ENCODE data around the gene ELANE. TPM values are rescaled to one million over a fixed set of nuclear protein-coding genes. Genes with fewer than 3 reads are reported as not detected.
"Not testable (repeated sequence)": the region's sequence is repeated elsewhere in the genome, so short reads cannot be mapped to it uniquely, and the experiment has no call there.

The ELANE gene
- total RNA-seq, 2 experiments from 2014 or later: not detected

- H3K27me3 Mint-ChIP-seq: no peaks in the 10 kb centered on the region
- ChIA-PET CTCF (no interaction called here), POLR2A (no interaction called here)
- no peaks in the 10 kb centered on the region for H3K9me3 Mint-ChIP-seq
- H3K27ac Mint-ChIP-seq: no peak overlapping the region
- H3K4me3 Mint-ChIP-seq: no peak overlapping the region
- peaks cover 8% of the 10 kb centered on the region for H3K36me3 Mint-ChIP-seq
- no peaks in the 10 kb centered on the region for H3K4me1 Mint-ChIP-seq (ENCODE audit: low read depth)
- intact Hi-C loops (cut with micrococcal nuclease): no loop called here
- DNase-seq: no peak
These were observed 31.6 kb downstream of the ELANE start for GRCh38 chr19:883661-884211.

GRCh38 chr19:884420-885211 lies 32.5 kb downstream of the ELANE start:
- Mint-ChIP-seq H3K36me3 (peaks cover 12% of the 10 kb centered on the region), H3K27ac (no peak overlapping the region), H3K4me1 (ENCODE audit: low read depth) (no peaks in the 10 kb centered on the region), H3K4me3 (no peak overlapping the region), H3K9me3 (no peaks in the 10 kb centered on the region), H3K27me3 (no peaks in the 10 kb centered on the region)
- DNase-seq: no peak
- POLR2A ChIA-PET: no interaction called here
- CTCF ChIA-PET: no interaction called here
- intact Hi-C loops (cut with micrococcal nuclease): no loop called here

- H3K9me3 Mint-ChIP-seq: no peaks in the 10 kb centered on the region
- no peak for DNase-seq
- intact Hi-C loops (cut with micrococcal nuclease): no loop called here
- H3K27me3 Mint-ChIP-seq: no peaks in the 10 kb centered on the region
- H3K36me3 Mint-ChIP-seq: peaks cover 12% of the 10 kb centered on the region
- no peak overlapping the region for H3K27ac Mint-ChIP-seq
- ChIA-PET CTCF (no interaction called here), POLR2A (no interaction called here)
- H3K4me1 Mint-ChIP-seq (ENCODE audit: low read depth): no peaks in the 10 kb centered on the region
- H3K4me3 Mint-ChIP-seq: no peak overlapping the region
These were observed 33.6 kb downstream of the ELANE start for GRCh38 chr19:885536-886224.

DNA sequence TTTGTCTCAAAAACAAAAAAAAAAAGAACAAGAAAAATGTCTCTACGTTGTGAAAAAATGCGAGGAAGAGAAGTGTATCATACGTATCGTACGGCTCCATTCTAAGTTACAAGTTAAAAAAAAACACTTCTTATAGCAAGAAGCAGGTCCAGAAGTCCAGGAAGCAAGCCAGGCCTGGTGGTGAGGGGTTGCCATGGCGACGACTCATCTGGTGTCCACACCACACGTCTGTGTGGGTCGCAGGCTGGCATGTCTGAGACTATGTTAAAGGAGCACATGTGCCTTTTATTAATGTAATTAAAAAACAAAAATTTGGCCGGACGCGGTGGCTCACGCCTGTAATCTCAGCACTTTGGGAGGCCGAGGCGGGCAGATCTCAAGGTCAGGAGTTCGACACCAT lies 35.0 kb downstream of the ELANE start:
- ChIA-PET POLR2A (interaction anchor here (0.7 kb wide), 1 partner anchor 100 kb away, joined by 3 read pairs; no protein-coding TSS in a partner anchor), CTCF (no interaction called here)
- no peak overlapping the region for H3K27ac Mint-ChIP-seq
- H3K9me3 Mint-ChIP-seq: no peaks in the 10 kb centered on the region
- peaks cover 10% of the 10 kb centered on the region for H3K36me3 Mint-ChIP-seq
- no peaks in the 10 kb centered on the region for H3K27me3 Mint-ChIP-seq
- H3K4me1 Mint-ChIP-seq (ENCODE audit: low read depth): peaks cover 3% of the 10 kb centered on the region
- no peak for DNase-seq
- no peak overlapping the region for H3K4me3 Mint-ChIP-seq
- intact Hi-C loops (cut with micrococcal nuclease): no loop called here

DNA sequence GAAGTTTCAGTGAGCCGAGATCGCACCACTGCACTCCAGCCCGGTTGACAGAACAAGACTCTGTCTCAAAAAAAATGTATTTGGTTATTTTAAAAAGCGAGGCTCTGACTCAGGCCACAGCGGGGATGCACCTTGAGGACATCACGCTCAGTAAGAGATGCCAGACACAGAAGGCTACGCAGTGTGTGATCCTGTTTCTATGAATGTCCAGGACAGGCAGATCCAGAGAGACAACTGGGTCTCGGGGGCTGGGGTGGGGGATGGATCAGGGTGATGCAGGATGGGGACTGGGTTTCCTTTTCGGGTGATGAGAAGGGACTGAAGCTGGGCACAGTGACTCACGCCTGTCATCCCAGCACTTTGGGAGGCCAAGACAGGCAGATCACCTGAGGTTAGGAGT lies 35.5 kb downstream of the ELANE start:
- intact Hi-C loops (cut with micrococcal nuclease): no loop called here
- no peaks in the 10 kb centered on the region for H3K27me3 Mint-ChIP-seq
- peaks cover 3% of the 10 kb centered on the region for H3K4me1 Mint-ChIP-seq (ENCODE audit: low read depth)
- DNase-seq: no peak
- H3K4me3 Mint-ChIP-seq: no peak overlapping the region
- H3K27ac Mint-ChIP-seq: no peak overlapping the region
- H3K36me3 Mint-ChIP-seq: peaks cover 10% of the 10 kb centered on the region
- ChIA-PET CTCF (no interaction called here), POLR2A (interaction anchor here (0.7 kb wide), 1 partner anchor 100 kb away, joined by 3 read pairs; no protein-coding TSS in a partner anchor)
- H3K9me3 Mint-ChIP-seq: no peaks in the 10 kb centered on the region

- intact Hi-C loops (cut with micrococcal nuclease): no loop called here
- H3K4me3 Mint-ChIP-seq: no peak overlapping the region
- DNase-seq: no peak
- POLR2A ChIA-PET: no interaction called here
- H3K4me1 Mint-ChIP-seq (ENCODE audit: low read depth): peaks cover 11% of the 10 kb centered on the region
- H3K27me3 Mint-ChIP-seq: peaks cover 3% of the 10 kb centered on the region
- H3K27ac Mint-ChIP-seq: no peak overlapping the region
- CTCF ChIA-PET: interaction anchor here (0.9 kb wide), 1 partner anchor 25 kb away, joined by 3 read pairs; no protein-coding TSS in a partner anchor
- H3K36me3 Mint-ChIP-seq: peaks cover 14% of the 10 kb centered on the region
- no peaks in the 10 kb centered on the region for H3K9me3 Mint-ChIP-seq
These were observed 36.7 kb downstream of the ELANE start for GRCh38 chr19:888581-889385.

- DNase-seq: no peak
- Mint-ChIP-seq H3K9me3 (no peaks in the 10 kb centered on the region), H3K4me3 (no peak overlapping the region), H3K36me3 (peaks cover 14% of the 10 kb centered on the region), H3K27ac (no peak overlapping the region), H3K27me3 (peaks cover 3% of the 10 kb centered on the region), H3K4me1 (ENCODE audit: low read depth) (peaks cover 11% of the 10 kb centered on the region)
- ChIA-PET POLR2A (no interaction called here), CTCF (interaction anchor here (0.9 kb wide), 1 partner anchor 26 kb away, joined by 3 read pairs; no protein-coding TSS in a partner anchor)
- intact Hi-C loops (cut with micrococcal nuclease): no loop called here
These were observed 37.7 kb downstream of the ELANE start for GRCh38 chr19:889662-890295.

DNA sequence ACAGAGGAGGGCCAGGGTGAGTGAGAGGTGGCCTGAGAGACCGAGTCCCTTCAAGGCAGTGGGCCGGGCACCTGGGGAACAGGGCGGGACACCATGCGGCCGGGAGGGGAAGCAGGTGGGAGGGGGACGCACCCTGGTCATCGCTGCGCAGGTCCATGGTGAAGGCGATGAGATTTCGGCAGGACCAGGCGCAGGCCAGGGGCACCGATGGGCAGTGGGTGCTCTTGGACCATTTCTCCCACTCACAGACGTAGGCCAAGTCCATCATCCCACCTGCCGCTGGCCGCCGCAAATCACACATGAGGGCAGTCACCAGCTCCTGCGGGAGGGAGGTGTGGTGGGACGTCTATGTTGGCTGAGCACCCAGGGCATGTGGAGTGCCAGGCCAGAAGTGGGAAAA lies 38.7 kb downstream of the ELANE start:
- ChIA-PET CTCF (no interaction called here), POLR2A (no interaction called here)
- Mint-ChIP-seq H3K4me1 (ENCODE audit: low read depth) (peaks cover 11% of the 10 kb centered on the region), H3K36me3 (peaks cover 11% of the 10 kb centered on the region), H3K27me3 (peaks cover 3% of the 10 kb centered on the region), H3K9me3 (no peaks in the 10 kb centered on the region), H3K27ac (no peak overlapping the region), H3K4me3 (peak overlapping the region; percentile 52)
- no peak for DNase-seq
- intact Hi-C loops (cut with micrococcal nuclease): no loop called here

GRCh38 chr19:891421-892200 lies 39.5 kb downstream of the ELANE start:
- H3K9me3 Mint-ChIP-seq, H3K27me3 Mint-ChIP-seq, DNase-seq, CTCF ChIA-PET: not testable (repeated sequence)
- POLR2A ChIA-PET: interaction anchor here (2.0 kb wide), 1 partner anchor 17 kb away, joined by 7 read pairs; no protein-coding TSS in a partner anchor
- H3K4me1 Mint-ChIP-seq (ENCODE audit: low read depth): peaks cover 11% of the 10 kb centered on the region
- peak overlapping the region; percentile 18 for H3K27ac Mint-ChIP-seq
- H3K36me3 Mint-ChIP-seq: peaks cover 13% of the 10 kb centered on the region
- H3K4me3 Mint-ChIP-seq: peak overlapping the region; percentile 78
- intact Hi-C loops (cut with micrococcal nuclease): loop anchor here (2.0 kb wide), 1 partner anchor 19 kb away; no protein-coding TSS in a partner anchor

GRCh38 chr19:892243-892893 lies 40.3 kb downstream of the ELANE start:
- peaks cover 19% of the 10 kb centered on the region for H3K36me3 Mint-ChIP-seq
- POLR2A ChIA-PET: interaction anchor here (0.9 to 2.0 kb wide), 3 partner anchors 10 to 21 kb away, joined by 3 to 7 read pairs (median 5); partner anchors contain the start of gene R3HDM4
- H3K4me3 Mint-ChIP-seq: peak overlapping the region; percentile 78
- peaks cover 11% of the 10 kb centered on the region for H3K4me1 Mint-ChIP-seq (ENCODE audit: low read depth)
- no peaks in the 10 kb centered on the region for H3K9me3 Mint-ChIP-seq
- peaks cover 3% of the 10 kb centered on the region for H3K27me3 Mint-ChIP-seq
- no peak for DNase-seq
- peak overlapping the region; percentile 74 for H3K27ac Mint-ChIP-seq
- CTCF ChIA-PET: interaction anchor here (1.0 to 1.2 kb wide), 4 partner anchors 29 to 92 kb away, joined by 4 to 5 read pairs (median 5); partner anchors contain the start of gene WDR18
- intact Hi-C loops (cut with micrococcal nuclease): loop anchor here (2.0 kb wide), 1 partner anchor 20 kb away; no protein-coding TSS in a partner anchor
